Measurements from ENCODE around the gene COX11.
A peak's percentile ranks its signal among the peaks of the same experiment; 100 is the strongest.

The COX11 gene

GRCh38 chr17:54968262-54968987 is at the start of gene COX11, which contains the start of gene STXBP4:
TSS of gene COX11 (minus strand) at chr17:54968654. CDS start at chr17:54968646, 8 bp downstream.
TSS of gene STXBP4 (plus strand) at chr17:54968765. CDS start at chr17:54986220, 17,455 bp downstream.
- DNase-seq: peak; percentile 90

- no peak for DNase-seq
These were observed 37.1 kb upstream of the COX11 start for GRCh38 chr17:55005520-55005919.

- DNase-seq: no peak
These were observed 36.0 kb upstream of the COX11 start for GRCh38 chr17:55004484-55004883.

GRCh38 chr17:55002458-55002857 is 34.0 kb upstream of the COX11 start:
- no peak for DNase-seq

GRCh38 chr17:54996441-54996840 is 28.0 kb upstream of the COX11 start:
- DNase-seq: no peak

GRCh38 chr17:54992797-54993639 is 24.6 kb upstream of the COX11 start:
- peak; percentile 35 for DNase-seq

- no peak for DNase-seq
These were observed 23.1 kb upstream of the COX11 start for GRCh38 chr17:54991567-54991966.

- DNase-seq: no peak
These were observed 21.7 kb upstream of the COX11 start for GRCh38 chr17:54990118-54990517.

- no peak for DNase-seq
These were observed 17.0 kb upstream of the COX11 start for GRCh38 chr17:54985476-54985875.

GRCh38 chr17:54983260-54983659 is 14.8 kb upstream of the COX11 start:
- no peak for DNase-seq

GRCh38 chr17:54982399-54982798 is 13.9 kb upstream of the COX11 start:
- no peak for DNase-seq

- no peak for DNase-seq
These were observed 11.9 kb upstream of the COX11 start for GRCh38 chr17:54980375-54980774.

GRCh38 chr17:54979657-54980056 is 11.2 kb upstream of the COX11 start:
- DNase-seq: no peak

- no peak for DNase-seq
These were observed 9.3 kb upstream of the COX11 start for GRCh38 chr17:54977744-54978143.

GRCh38 chr17:54976316-54976715 is 7.9 kb upstream of the COX11 start:
- no peak for DNase-seq

- no peak for DNase-seq
These were observed 6.3 kb upstream of the COX11 start for GRCh38 chr17:54974759-54975158.

- DNase-seq: no peak
These were observed 4.1 kb upstream of the COX11 start for GRCh38 chr17:54972406-54973138.

- DNase-seq: no peak
These were observed 3.4 kb upstream of the COX11 start for GRCh38 chr17:54971901-54972300.

GRCh38 chr17:54971147-54971546 is 2.7 kb upstream of the COX11 start:
- no peak for DNase-seq

GRCh38 chr17:54969658-54970572 is 1.5 kb upstream of the COX11 start:
- no peak for DNase-seq

- DNase-seq: no peak
These were observed 506 bp upstream of the COX11 start for GRCh38 chr17:54968988-54969332.

- DNase-seq: no peak
These were observed 713 bp downstream of the COX11 start for GRCh38 chr17:54967621-54968261.

Data from DMS153 (cell line).